Nephron (organoid): Measurements from ENCODE around the gene CDKN2B-AS1.

Source experiments
- H3K27ac Mint-ChIP-seq, 3 experiments: 2 replicates each; pipeline ENCODE4 v1.8.0; 2020; ENCODE audit warnings: mixed read lengths in 3 of 3, mild to moderate bottlenecking in 2 of 3, moderate library complexity in 1 of 3
- H3K27me3 Mint-ChIP-seq: 2 replicates; pipeline ENCODE4 v1.8.0; 2021; ENCODE audit warnings: low read depth, mild to moderate bottlenecking, moderate library complexity, mixed read lengths
- H3K36me3 Mint-ChIP-seq: 2 replicates; pipeline ENCODE4 v1.8.0; 2020; ENCODE audit warnings: low read depth, mixed read lengths
- H3K4me1 Mint-ChIP-seq: 2 replicates; pipeline ENCODE4 v1.8.0; 2020; ENCODE audit warnings: mixed read lengths
- H3K4me3 Mint-ChIP-seq, 3 experiments: 2 replicates each; pipeline ENCODE4 v1.8.0; 2020; ENCODE audit warnings: mild to moderate bottlenecking in 3 of 3, mixed read lengths in 3 of 3, moderate library complexity in 2 of 3
- H3K9me3 Mint-ChIP-seq: 2 replicates; pipeline ENCODE4 v1.8.0; 2020; ENCODE audit warnings: mixed read lengths
- CTCF ChIP-seq, 3 experiments: fragments of 200-600 bp; sonication (generic); IDR thresholded peaks; one replicate each; pipeline ENCODE4 v1.5.0; 2021; ENCODE audit warnings: antibody characterized with exemption in 3 of 3; ENCODE audit not compliant: unreplicated experiment in 3 of 3

CDKN2B-AS1 gene

DNA sequence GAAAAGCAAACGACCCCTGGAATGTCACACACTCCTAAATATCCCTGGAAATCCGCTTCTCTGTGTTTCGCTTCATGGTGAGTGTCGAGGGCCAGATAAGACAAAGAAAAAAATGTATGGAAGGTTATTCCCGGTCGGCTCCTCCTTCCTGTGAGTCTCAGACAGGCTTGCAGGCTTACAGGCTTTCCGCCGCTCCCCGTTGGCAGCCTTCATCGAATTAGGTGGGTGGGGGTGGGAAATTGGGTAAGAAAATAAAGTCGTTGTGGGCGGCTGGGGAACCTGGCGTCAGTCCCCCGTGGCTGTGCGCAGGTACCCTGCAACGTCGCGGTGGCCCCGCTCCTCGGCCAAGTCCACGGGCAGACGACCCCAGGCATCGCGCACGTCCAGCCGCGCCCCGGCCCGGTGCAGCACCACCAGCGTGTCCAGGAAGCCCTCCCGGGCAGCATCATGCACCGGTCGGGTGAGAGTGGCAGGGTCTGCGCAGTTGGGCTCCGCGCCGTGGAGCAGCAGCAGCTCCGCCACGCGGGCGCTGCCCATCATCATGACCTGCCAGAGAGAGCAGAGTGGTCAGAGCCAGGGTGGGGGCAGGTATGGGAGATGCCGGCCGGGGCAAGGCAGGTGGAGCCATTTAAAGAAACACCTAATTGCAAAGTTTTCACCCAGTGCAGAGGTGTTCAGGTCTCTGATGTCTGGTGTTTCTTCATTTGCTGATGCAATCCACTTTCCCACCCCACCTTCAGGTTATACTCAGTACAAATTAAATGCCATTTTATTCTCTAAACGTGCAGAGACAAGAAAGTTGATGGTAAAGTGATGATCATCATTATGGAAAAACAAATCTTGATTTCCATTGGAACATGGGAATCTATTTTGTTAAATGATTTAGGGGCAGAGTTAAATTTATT lies 11.4 kb downstream of the CDKN2B-AS1 start:
- Mint-ChIP-seq H3K36me3 (no peaks in the 10 kb centered on the region), H3K27ac (no peak overlapping the region), H3K27me3 (peaks cover 99% of the 10 kb centered on the region), H3K4me3 (no peak overlapping the region), H3K4me1 (peaks cover 9% of the 10 kb centered on the region), H3K9me3 (no peaks in the 10 kb centered on the region)
- no peak for TF ChIP-seq CTCF (IDR thresholded peaks at IDR 0.05; ENCODE audit: unreplicated experiment in 3 of 3)

GRCh38 chr9:22008384-22008716 lies 13.8 kb downstream of the CDKN2B-AS1 start:
- no peaks in the 10 kb centered on the region for H3K9me3 Mint-ChIP-seq
- H3K36me3 Mint-ChIP-seq = no peaks in the 10 kb centered on the region

GRCh38 chr9:22008717-22009505 lies 14.3 kb downstream of the CDKN2B-AS1 start, which contains the start of gene CDKN2B:
Gene CDKN2B (minus strand): TSS chr9:22009305. CDS start chr9:22008953, 352 bp downstream.
- Mint-ChIP-seq H3K27ac (peak within 1 kb of the TSS in 1 of 3 experiments; percentile 49), H3K36me3 (no peaks in the 10 kb centered on the region), H3K27me3 (peaks cover 74% of the 10 kb centered on the region), H3K4me1 (peaks cover 9% of the 10 kb centered on the region), H3K4me3 (peak within 1 kb of the TSS; percentile 83 to 98 (median 89)), H3K9me3 (no peaks in the 10 kb centered on the region)
- peak; percentile 55 to 86 (median 68) for TF ChIP-seq CTCF (IDR thresholded peaks at IDR 0.05; ENCODE audit: unreplicated experiment in 3 of 3)

More at GRCh38 chr9:22008384-22008716, 13.8 kb downstream of the CDKN2B-AS1 start:
- Mint-ChIP-seq H3K4me1 (peaks cover 9% of the 10 kb centered on the region), H3K27me3 (peaks cover 80% of the 10 kb centered on the region), H3K4me3 (peak overlapping the region; percentile 57 to 98 (median 81)), H3K27ac (no peak overlapping the region)
- no peak for TF ChIP-seq CTCF (IDR thresholded peaks at IDR 0.05; ENCODE audit: unreplicated experiment in 3 of 3)

DNA sequence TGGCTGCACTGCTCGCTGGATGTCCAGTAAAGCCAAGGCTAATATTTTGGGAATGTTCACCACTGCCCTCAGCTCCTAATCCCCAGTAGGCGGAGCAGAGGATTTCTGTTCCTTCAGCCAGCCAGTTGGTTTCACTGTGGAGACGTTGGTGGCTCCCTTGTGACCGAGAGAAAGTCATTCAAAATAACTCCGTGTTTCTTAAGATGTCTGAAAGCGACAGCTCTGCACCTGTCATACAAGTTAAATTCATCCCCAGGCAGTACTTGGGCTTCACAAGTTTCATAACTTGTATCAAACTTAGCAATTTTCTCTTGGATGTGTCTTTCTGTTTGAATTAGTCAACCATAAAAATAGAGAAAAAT lies 14.9 kb downstream of the CDKN2B-AS1 start:
- Mint-ChIP-seq H3K27ac (no peak overlapping the region), H3K36me3 (no peaks in the 10 kb centered on the region), H3K9me3 (no peaks in the 10 kb centered on the region), H3K4me3 (peak overlapping the region; percentile 83 to 98 (median 89)), H3K4me1 (peaks cover 9% of the 10 kb centered on the region), H3K27me3 (peaks cover 68% of the 10 kb centered on the region)
- TF ChIP-seq CTCF (IDR thresholded peaks at IDR 0.05; ENCODE audit: unreplicated experiment in 3 of 3) = no peak

DNA sequence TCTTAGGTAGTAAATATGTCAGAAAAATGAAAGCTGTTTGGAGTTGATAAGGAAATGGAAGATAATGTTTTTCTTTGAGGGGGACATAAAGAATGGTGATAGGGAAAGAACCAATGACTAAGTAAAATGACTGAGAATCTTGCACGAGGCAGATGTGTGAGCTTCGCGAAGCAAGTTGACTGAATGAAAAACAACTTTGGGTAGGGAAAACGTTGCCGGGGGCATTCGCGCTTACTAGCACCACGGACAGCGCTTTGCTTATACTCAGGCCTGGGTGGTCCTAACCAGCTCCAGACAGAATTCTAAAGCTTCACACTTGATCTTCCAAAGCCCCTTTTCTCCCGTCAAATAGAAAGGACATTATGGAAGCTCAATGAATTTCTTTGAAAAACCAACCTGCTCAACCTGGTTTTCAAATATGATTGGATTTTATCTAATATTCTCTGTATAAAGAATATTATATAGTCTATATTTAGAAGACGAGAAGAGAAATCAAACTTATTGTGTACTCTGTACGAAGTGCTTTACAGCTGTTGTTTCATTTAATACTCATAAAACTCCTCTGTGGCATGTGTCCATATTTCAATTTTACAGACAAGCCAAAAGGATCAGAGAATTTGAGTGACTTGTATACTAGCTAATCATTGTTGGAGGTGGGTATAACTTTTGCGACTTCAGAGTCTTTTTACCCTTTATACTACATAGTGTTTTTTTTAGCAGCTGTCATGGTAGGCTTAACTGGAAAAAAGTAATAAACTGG lies 16.5 kb downstream of the CDKN2B-AS1 start:
- Mint-ChIP-seq H3K4me1 (peaks cover 9% of the 10 kb centered on the region), H3K27ac (no peak overlapping the region), H3K9me3 (no peaks in the 10 kb centered on the region), H3K27me3 (peaks cover 53% of the 10 kb centered on the region), H3K4me3 (peak overlapping the region in 1 of 3 experiments; percentile 15), H3K36me3 (no peaks in the 10 kb centered on the region)
- TF ChIP-seq CTCF (IDR thresholded peaks at IDR 0.05; ENCODE audit: unreplicated experiment in 3 of 3) = no peak
